ENCODE measurements around the gene GPR180. TPM values are rescaled to one million over a fixed set of nuclear protein-coding genes. Genes with fewer than 3 reads are reported as not detected.

The GPR180 gene
- total RNA-seq, 2 donors from 2014 or later, result 6.6 to 6.9 TPM

DNA sequence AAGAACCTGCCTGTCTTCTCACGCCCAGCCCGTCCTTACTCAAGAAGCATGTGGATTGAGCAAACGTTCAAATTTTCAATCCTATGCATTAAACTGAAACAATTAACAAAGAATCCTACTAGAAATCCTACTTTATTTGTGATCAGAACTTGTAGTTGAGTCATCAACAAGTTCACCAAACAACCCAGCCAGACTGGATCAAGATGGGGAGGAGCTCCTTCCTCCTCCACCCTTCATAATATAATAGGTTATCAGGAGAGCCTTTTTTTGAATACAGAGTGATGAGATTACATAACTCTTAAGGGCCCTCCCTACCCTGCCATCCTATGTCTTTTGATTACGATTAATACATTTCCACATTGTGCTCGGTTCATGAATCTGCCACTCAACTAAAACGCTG lies 78.0 kb downstream of the GPR180 start:
- H3K4me1 Mint-ChIP-seq, result peaks cover 30% of the 10 kb centered on the region
- no peak overlapping the region for H3K4me3 ChIP-seq (ENCODE audit: low read length)
- DNase-seq, result no peak
- no peak overlapping the region for H3K27ac ChIP-seq (ENCODE audit: low read depth, low read length)
- no peaks in the 10 kb centered on the region for H3K9me3 Mint-ChIP-seq
- no peaks in the 10 kb centered on the region for H3K36me3 Mint-ChIP-seq (ENCODE audit: low read depth)
- H3K9ac ChIP-seq (ENCODE audit: extremely low read depth, low read length, poor library complexity, severe bottlenecking), result no peak overlapping the region
- no peaks in the 10 kb centered on the region for H3K9me3 ChIP-seq (ENCODE audit: control insufficient read depth, low read length)
- H3K4me3 Mint-ChIP-seq, result no peak overlapping the region
- H3K36me3 ChIP-seq (ENCODE audit: control insufficient read depth, insufficient read depth, low read length), result no peaks in the 10 kb centered on the region
- H3K27me3 Mint-ChIP-seq (ENCODE audit: insufficient read depth), result peaks cover 52% of the 10 kb centered on the region
- WGBS, 2 experiments (ENCODE audit: insufficient coverage in 1 of 2, insufficient read length in 1 of 2), result 85 to 92% methylated on average over 5 to 6 of the region's 6 CpGs
- H3K4me1 ChIP-seq (ENCODE audit: control insufficient read depth, insufficient read depth, low read length), result peaks cover 11% of the 10 kb centered on the region
- TF ChIP-seq CTCF (conservative IDR thresholded peaks at IDR 0.05), result no peak
- H3K27me3 ChIP-seq (ENCODE audit: control insufficient read depth, insufficient read depth, low read length, poor library complexity, severe bottlenecking), result peaks cover 39% of the 10 kb centered on the region
- no peak overlapping the region for H3K27ac Mint-ChIP-seq

DNA sequence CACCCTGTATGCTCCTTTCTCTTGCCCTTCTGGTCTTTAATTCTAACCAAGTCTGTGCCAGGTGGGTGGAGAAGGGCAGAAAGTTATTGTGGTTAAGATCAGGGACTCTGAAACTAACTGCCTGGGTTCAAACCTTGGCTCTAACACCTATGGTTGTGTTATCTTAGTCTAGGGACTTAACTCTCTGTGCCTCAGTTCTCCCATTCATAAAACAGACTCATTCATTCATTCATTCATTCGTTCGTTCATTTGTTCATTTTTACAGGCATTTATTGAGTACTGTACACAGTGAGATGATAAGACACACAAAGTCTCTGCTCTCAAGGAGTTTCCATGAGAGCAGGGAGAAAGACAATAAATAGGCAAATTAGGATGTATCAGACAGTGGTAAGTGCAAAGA lies 80.6 kb downstream of the GPR180 start:
- no peaks in the 10 kb centered on the region for H3K9me3 Mint-ChIP-seq
- no peaks in the 10 kb centered on the region for H3K36me3 Mint-ChIP-seq (ENCODE audit: low read depth)
- no peaks in the 10 kb centered on the region for H3K9me3 ChIP-seq (ENCODE audit: control insufficient read depth, low read length)
- H3K9ac ChIP-seq (ENCODE audit: extremely low read depth, low read length, poor library complexity, severe bottlenecking), result no peak overlapping the region
- H3K4me3 ChIP-seq (ENCODE audit: low read length), result no peak overlapping the region
- 93% methylated on average over 2 of the region's 2 CpGs; no CpG with 5 or more reads in 1 of the 2 experiments for WGBS, 2 experiments (ENCODE audit: insufficient coverage in 1 of 2, insufficient read length in 1 of 2)
- TF ChIP-seq CTCF (conservative IDR thresholded peaks at IDR 0.05), result no peak
- H3K27me3 ChIP-seq (ENCODE audit: control insufficient read depth, insufficient read depth, low read length, poor library complexity, severe bottlenecking), result peaks cover 25% of the 10 kb centered on the region
- H3K4me3 Mint-ChIP-seq, result no peak overlapping the region
- no peak overlapping the region for H3K27ac ChIP-seq (ENCODE audit: low read depth, low read length)
- H3K4me1 Mint-ChIP-seq, result peaks cover 22% of the 10 kb centered on the region
- H3K36me3 ChIP-seq (ENCODE audit: control insufficient read depth, insufficient read depth, low read length), result no peaks in the 10 kb centered on the region
- H3K27ac Mint-ChIP-seq, result no peak overlapping the region
- peaks cover 40% of the 10 kb centered on the region for H3K27me3 Mint-ChIP-seq (ENCODE audit: insufficient read depth)
- peaks cover 3% of the 10 kb centered on the region for H3K4me1 ChIP-seq (ENCODE audit: control insufficient read depth, insufficient read depth, low read length)
- DNase-seq, result no peak

GRCh38 chr13:94683409-94683808 lies 81.8 kb downstream of the GPR180 start:
- peaks cover 25% of the 10 kb centered on the region for H3K27me3 ChIP-seq (ENCODE audit: control insufficient read depth, insufficient read depth, low read length, poor library complexity, severe bottlenecking)
- no peaks in the 10 kb centered on the region for H3K4me1 ChIP-seq (ENCODE audit: control insufficient read depth, insufficient read depth, low read length)
- H3K4me3 ChIP-seq (ENCODE audit: low read length), result no peak overlapping the region
- Mint-ChIP-seq H3K9me3 (no peaks in the 10 kb centered on the region), H3K36me3 (ENCODE audit: low read depth) (no peaks in the 10 kb centered on the region), H3K27ac (no peak overlapping the region), H3K27me3 (ENCODE audit: insufficient read depth) (peaks cover 46% of the 10 kb centered on the region), H3K4me1 (peaks cover 11% of the 10 kb centered on the region), H3K4me3 (no peak overlapping the region)
- 92 to 94% methylated on average over 2 to 5 of the region's 5 CpGs for WGBS, 2 experiments (ENCODE audit: insufficient coverage in 1 of 2, insufficient read length in 1 of 2)
- no peak for TF ChIP-seq CTCF (conservative IDR thresholded peaks at IDR 0.05)
- no peaks in the 10 kb centered on the region for H3K36me3 ChIP-seq (ENCODE audit: control insufficient read depth, insufficient read depth, low read length)
- H3K9ac ChIP-seq (ENCODE audit: extremely low read depth, low read length, poor library complexity, severe bottlenecking), result no peak overlapping the region
- H3K9me3 ChIP-seq (ENCODE audit: control insufficient read depth, low read length), result no peaks in the 10 kb centered on the region
- H3K27ac ChIP-seq (ENCODE audit: low read depth, low read length), result no peak overlapping the region
- DNase-seq, result no peak

Other genes starting within 250 kb of the GPR180 start
- gene DCT, start 122.2 kb upstream of the GPR180 start, total RNA-seq, result not detected
- 10 to 100 TPM; 11.3 to 14.1 TPM for gene TGDS, start 5.7 kb upstream of the GPR180 start, total RNA-seq
- gene SOX21, start 110.7 kb downstream of the GPR180 start, total RNA-seq, result 10 to 100 TPM in 1 of 2 donors, 1 to 10 TPM in 1; 5.2 to 10.1 TPM

Measured in endodermal cell (in vitro differentiated cells).